K562 (cell line): ENCODE results near the gene RTBDN. TPM values are rescaled to one million over a fixed set of nuclear protein-coding genes. Genes with fewer than 3 reads are reported as not detected.

Experiments
- NR1H2 ChIP-seq: sonication (generic); formaldehyde crosslinking; IDR thresholded peaks from 2 replicates; pipeline ENCODE4 v1.4.0; 2020; ENCODE audit warnings: mild to moderate bottlenecking, missing genetic modification reagents
- NR2F6 ChIP-seq: fragments of 450-650 bp; formaldehyde crosslinking; IDR thresholded peaks from 2 replicates; pipeline ENCODE4 v1.4.0; 2020; ENCODE audit warnings: mild to moderate bottlenecking
- PURB ChIP-seq: sonication (generic); formaldehyde crosslinking; IDR thresholded peaks from 2 replicates; pipeline ENCODE4 v1.9.0; 2021; ENCODE audit warnings: low read depth, mild to moderate bottlenecking, missing genetic modification reagents
- RAD21 ChIP-seq, 2 experiments: fragments of 250-450 bp in 1 of 2; fragments of 450-650 bp in 1 of 2; sonication (Bioruptor Pico) in 1 of 2; formaldehyde crosslinking in 1 of 2; IDR thresholded peaks in 1 of 2; conservative IDR thresholded peaks in 1 of 2; 2 replicates each; pipeline versions ENCODE4 v1.4.0 to v1.8.0; 2020 to 2022; ENCODE audit warnings: mild to moderate bottlenecking in 2 of 2, moderate library complexity in 1 of 2
- SREBF2 ChIP-seq: sonication (generic); formaldehyde crosslinking; IDR thresholded peaks from 2 replicates; pipeline ENCODE4 v1.4.0; 2020; ENCODE audit warnings: mild to moderate bottlenecking, missing genetic modification reagents
- TSC22D4 ChIP-seq: fragments of 450-650 bp; IDR thresholded peaks from 2 replicates; pipeline ENCODE4 v1.6.1; 2016; ENCODE audit warnings: missing genetic modification characterization, missing biosample characterization, control low read depth
- ZNF174 ChIP-seq: fragments of 250-450 bp; sonication (Bioruptor Pico); IDR thresholded peaks from 2 replicates; pipeline ENCODE4 v1.4.0; 2020; ENCODE audit warnings: mild to moderate bottlenecking
- polyA plus RNA-seq, 8 experiments: library from polyadenylated mRNA; depleted of rRNA in 4 of 8; stranded (reverse) in 5 of 8; unstranded in 3 of 8; fragments of >200 nt; fragmentation: Nextera tagmentation in 2 of 8; fragmentation: Illumina TruSeq in 1 of 8; extraction: Ambion mirVana in 2 of 8; extraction: Trizol in 1 of 8; gene quantifications; 2 replicates each; pipeline versions ENCODE4 v1.2.1 to v1.2.3, GENCODE V29; 2011 to 2014; ENCODE audit warnings: inconsistent platforms in 1 of 8, missing spikeins in 1 of 8
- total RNA-seq, 7 experiments: library from RNA; depleted of rRNA in 6 of 7; stranded (reverse); fragments of >200 nt in 6 of 7; fragmentation: Illumina TruSeq in 2 of 7; extraction: Trizol in 2 of 7; gene quantifications; 2 replicates each; pipeline versions ENCODE4 v1.2.1 to v1.2.3, GENCODE V29; 2011 to 2021; ENCODE audit warnings: low replicate concordance in 1 of 7
- TF ChIP-seq, protein P1 (sequence below): sonication (generic); formaldehyde crosslinking; IDR thresholded peaks from 2 replicates; pipeline ENCODE4 v1.8.0; 2023; ENCODE audit warnings: missing genetic modification reagents, mild to moderate bottlenecking, borderline replicate concordance
- TF ChIP-seq, protein P2 (sequence below): fragments of 250-450 bp; sonication (Bioruptor Pico); IDR thresholded peaks from 2 replicates; pipeline ENCODE4 v1.8.0; 2022; ENCODE audit warnings: moderate library complexity, mild to moderate bottlenecking, inconsistent platforms
- TF ChIP-seq, protein P3 (sequence below): sonication (generic); formaldehyde crosslinking; IDR thresholded peaks from 2 replicates; pipeline ENCODE4 v1.8.0; 2023; ENCODE audit warnings: mild to moderate bottlenecking, missing genetic modification reagents
- TF ChIP-seq, protein P4 (sequence below), 2 experiments: IDR thresholded peaks in 1 of 2; conservative IDR thresholded peaks in 1 of 2; 2 replicates each; pipeline ENCODE4 v1.6.1; 2016; ENCODE audit warnings: low read depth in 2 of 2, mild to moderate bottlenecking in 1 of 2, missing compliant biosample characterization in 1 of 2, missing genetic modification characterization in 1 of 2, moderate library complexity in 1 of 2
- TF ChIP-seq, protein P5 (sequence below): IDR thresholded peaks from 2 replicates; pipeline ENCODE4 v1.6.1; 2016; ENCODE audit warnings: missing genetic modification characterization, missing compliant biosample characterization

Gene RTBDN
- total and polyA plus RNA-seq, 9 of the 15 experiments (the other 6 are each of a cell fraction or from before 2014, with no cell fraction given), result 0.20 to 2.3 (median 0.72) TPM; not detected in 1

DNA sequence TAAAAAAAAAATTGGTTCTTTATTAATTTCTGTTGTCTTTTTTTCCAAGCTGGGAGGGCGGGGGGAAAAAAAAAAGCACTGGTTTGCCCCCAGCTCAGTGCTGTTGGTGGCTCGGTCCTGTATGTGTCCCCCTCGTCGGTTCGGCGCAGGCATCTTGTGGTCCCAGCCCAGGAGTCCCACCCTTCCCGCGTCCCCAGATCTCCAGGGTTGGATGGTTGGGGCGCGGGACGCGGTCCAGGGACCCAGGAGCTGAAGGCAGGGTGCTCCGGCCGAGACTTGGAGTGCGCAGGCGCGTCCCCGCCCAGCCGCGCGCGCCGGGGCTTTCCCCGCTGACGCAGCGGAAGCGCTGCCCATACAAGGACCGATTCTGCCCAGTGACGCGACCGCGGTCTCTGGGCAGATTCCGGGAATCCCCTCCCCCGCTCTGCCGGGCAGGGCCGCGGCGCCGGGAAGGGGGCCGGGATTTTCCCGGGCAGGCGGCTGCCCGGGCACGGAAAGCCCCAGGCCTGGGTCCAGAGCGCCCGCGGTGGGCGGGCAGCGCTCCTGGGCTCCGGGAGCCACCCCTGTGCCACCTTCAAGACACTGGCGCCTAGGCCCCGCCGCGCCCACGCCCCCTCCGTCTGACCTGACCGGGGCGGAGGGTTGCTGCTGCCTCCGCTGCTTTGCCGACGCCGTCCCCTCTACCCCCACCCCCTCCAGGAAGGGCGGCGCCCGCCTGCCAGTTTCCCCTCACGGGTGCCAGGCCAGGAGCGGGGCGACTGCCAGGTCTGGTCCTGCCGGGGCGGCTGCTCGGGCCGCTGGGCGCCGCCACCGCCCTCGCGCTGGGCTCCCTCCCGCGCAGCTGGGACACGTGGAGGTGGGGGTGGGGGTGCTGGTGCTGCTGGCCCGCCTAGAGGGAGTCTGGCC lies 40.8 kb downstream of the RTBDN start (continued):
- TF ChIP-seq, protein P1, sequence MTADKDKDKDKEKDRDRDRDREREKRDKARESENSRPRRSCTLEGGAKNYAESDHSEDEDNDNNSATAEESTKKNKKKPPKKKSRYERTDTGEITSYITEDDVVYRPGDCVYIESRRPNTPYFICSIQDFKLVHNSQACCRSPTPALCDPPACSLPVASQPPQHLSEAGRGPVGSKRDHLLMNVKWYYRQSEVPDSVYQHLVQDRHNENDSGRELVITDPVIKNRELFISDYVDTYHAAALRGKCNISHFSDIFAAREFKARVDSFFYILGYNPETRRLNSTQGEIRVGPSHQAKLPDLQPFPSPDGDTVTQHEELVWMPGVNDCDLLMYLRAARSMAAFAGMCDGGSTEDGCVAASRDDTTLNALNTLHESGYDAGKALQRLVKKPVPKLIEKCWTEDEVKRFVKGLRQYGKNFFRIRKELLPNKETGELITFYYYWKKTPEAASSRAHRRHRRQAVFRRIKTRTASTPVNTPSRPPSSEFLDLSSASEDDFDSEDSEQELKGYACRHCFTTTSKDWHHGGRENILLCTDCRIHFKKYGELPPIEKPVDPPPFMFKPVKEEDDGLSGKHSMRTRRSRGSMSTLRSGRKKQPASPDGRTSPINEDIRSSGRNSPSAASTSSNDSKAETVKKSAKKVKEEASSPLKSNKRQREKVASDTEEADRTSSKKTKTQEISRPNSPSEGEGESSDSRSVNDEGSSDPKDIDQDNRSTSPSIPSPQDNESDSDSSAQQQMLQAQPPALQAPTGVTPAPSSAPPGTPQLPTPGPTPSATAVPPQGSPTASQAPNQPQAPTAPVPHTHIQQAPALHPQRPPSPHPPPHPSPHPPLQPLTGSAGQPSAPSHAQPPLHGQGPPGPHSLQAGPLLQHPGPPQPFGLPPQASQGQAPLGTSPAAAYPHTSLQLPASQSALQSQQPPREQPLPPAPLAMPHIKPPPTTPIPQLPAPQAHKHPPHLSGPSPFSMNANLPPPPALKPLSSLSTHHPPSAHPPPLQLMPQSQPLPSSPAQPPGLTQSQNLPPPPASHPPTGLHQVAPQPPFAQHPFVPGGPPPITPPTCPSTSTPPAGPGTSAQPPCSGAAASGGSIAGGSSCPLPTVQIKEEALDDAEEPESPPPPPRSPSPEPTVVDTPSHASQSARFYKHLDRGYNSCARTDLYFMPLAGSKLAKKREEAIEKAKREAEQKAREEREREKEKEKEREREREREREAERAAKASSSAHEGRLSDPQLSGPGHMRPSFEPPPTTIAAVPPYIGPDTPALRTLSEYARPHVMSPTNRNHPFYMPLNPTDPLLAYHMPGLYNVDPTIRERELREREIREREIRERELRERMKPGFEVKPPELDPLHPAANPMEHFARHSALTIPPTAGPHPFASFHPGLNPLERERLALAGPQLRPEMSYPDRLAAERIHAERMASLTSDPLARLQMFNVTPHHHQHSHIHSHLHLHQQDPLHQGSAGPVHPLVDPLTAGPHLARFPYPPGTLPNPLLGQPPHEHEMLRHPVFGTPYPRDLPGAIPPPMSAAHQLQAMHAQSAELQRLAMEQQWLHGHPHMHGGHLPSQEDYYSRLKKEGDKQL (CRISPR knock-in tag), result no peak
- TF ChIP-seq RAD21 (CRISPR knock-in tag; conservative IDR thresholded peaks at IDR 0.05 in 1 of 2, IDR thresholded peaks at IDR 0.05 in 1 of 2) (no peak), TSC22D4 (tag) (no peak), NR2F6 (CRISPR knock-in tag) (0 out of 2 replicates have a peak, but pooled peaks have one; percentile 45), SREBF2 (CRISPR knock-in tag) (no peak), PURB (CRISPR knock-in tag) (no peak), NR1H2 (CRISPR knock-in tag) (peak; percentile 65; the same call in 1 of the 2 replicates), ZNF174 (CRISPR knock-in tag) (no peak)
- TF ChIP-seq, protein P2, sequence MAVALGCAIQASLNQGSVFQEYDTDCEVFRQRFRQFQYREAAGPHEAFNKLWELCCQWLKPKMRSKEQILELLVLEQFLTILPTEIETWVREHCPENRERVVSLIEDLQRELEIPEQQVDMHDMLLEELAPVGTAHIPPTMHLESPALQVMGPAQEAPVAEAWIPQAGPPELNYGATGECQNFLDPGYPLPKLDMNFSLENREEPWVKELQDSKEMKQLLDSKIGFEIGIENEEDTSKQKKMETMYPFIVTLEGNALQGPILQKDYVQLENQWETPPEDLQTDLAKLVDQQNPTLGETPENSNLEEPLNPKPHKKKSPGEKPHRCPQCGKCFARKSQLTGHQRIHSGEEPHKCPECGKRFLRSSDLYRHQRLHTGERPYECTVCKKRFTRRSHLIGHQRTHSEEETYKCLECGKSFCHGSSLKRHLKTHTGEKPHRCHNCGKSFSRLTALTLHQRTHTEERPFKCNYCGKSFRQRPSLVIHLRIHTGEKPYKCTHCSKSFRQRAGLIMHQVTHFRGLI (CRISPR knock-in tag), result no peak
- TF ChIP-seq, protein P3, sequence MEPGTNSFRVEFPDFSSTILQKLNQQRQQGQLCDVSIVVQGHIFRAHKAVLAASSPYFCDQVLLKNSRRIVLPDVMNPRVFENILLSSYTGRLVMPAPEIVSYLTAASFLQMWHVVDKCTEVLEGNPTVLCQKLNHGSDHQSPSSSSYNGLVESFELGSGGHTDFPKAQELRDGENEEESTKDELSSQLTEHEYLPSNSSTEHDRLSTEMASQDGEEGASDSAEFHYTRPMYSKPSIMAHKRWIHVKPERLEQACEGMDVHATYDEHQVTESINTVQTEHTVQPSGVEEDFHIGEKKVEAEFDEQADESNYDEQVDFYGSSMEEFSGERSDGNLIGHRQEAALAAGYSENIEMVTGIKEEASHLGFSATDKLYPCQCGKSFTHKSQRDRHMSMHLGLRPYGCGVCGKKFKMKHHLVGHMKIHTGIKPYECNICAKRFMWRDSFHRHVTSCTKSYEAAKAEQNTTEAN (CRISPR knock-in tag), result no peak
- TF ChIP-seq, protein P4, sequence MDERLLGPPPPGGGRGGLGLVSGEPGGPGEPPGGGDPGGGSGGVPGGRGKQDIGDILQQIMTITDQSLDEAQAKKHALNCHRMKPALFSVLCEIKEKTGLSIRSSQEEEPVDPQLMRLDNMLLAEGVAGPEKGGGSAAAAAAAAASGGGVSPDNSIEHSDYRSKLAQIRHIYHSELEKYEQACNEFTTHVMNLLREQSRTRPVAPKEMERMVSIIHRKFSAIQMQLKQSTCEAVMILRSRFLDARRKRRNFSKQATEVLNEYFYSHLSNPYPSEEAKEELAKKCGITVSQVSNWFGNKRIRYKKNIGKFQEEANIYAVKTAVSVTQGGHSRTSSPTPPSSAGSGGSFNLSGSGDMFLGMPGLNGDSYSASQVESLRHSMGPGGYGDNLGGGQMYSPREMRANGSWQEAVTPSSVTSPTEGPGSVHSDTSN (CRISPR knock-in tag; IDR thresholded peaks at IDR 0.05; ENCODE audit: low read depth), result no peak
- TF ChIP-seq, protein P4 (tag; conservative IDR thresholded peaks at IDR 0.05; ENCODE audit: low read depth), result no peak
- TF ChIP-seq, protein P5, sequence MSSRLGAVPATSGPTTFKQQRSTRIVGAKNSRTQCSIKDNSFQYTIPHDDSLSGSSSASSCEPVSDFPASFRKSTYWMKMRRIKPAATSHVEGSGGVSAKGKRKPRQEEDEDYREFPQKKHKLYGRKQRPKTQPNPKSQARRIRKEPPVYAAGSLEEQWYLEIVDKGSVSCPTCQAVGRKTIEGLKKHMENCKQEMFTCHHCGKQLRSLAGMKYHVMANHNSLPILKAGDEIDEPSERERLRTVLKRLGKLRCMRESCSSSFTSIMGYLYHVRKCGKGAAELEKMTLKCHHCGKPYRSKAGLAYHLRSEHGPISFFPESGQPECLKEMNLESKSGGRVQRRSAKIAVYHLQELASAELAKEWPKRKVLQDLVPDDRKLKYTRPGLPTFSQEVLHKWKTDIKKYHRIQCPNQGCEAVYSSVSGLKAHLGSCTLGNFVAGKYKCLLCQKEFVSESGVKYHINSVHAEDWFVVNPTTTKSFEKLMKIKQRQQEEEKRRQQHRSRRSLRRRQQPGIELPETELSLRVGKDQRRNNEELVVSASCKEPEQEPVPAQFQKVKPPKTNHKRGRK, result no peak
